Measurements from ENCODE around the gene MS4A10.

- TF ChIP-seq CTCF (IDR thresholded peaks at IDR 0.05; ENCODE audit: borderline replicate concordance, extremely low read depth, low read length, poor library complexity, severe bottlenecking) (no peak), EZH2 (IDR thresholded peaks at IDR 0.05; ENCODE audit: borderline replicate concordance, low read depth, low read length, severe bottlenecking) (no peak)
These were observed 13.1 kb upstream of the MS4A10 start for GRCh38 chr11:60771879-60772525.

All from DND-41 (cell line).